AG08395 (cell line): ENCODE data around the gene DCAF11.

Source experiments
- DNase-seq: peaks from one replicate; pipeline ENCODE4 v3.0.0; 2012; ENCODE audit warnings: mixed read lengths, low spot score

The DCAF11 gene

DNA sequence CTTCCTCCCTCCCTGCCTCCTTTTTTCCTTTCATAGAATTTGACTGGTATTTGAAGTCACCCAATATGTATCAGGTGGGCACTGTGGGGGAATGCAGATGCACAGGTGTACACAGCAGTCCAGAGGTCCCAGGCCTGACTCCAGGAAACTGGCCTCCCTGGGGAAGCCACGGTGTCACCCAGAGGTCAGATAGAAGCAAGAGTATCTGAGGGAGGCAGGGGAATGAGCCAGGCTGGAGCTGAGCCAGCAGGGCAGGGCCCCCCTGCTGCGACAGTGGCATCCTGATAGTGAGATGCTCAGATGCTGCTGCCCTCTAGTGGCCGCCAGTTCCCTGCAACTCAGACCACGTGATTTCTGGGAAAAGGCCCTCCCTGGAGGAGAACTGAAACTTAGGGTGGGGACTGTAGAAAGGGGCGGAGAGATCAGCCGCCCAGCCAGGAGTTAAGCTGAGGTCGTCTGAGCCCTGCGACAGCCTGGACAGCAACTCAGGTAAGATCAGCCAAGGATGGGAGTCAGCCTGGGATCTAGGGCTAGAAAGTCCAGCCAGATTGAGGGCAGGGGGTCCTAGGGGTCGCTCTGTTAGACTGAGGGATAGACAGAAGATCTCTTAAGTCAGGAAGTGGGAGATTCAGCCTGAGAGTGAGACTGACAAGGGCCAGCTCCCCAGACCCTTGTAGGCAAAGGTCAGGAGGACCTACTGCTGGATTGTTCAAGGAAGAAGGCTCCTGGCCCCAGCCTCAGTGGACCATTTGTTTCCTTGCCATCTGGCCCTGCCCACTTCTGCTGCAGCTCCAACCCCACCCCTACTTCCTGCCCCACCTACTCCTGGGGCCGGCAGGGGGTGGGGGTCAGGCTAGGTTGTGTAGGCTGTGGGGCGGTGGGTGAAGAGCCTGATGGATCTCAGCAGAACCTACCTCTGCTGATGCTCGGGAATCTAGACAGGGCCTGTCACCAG is 46.5 kb downstream of the DCAF11 start, which contains the start of gene IRF9:
IRF9 (plus strand) TSS at position 416 of the 955 bp plus-strand sequence. CDS start 880 bp downstream, outside the sequence.
- DNase-seq = peak; percentile 98

DNA sequence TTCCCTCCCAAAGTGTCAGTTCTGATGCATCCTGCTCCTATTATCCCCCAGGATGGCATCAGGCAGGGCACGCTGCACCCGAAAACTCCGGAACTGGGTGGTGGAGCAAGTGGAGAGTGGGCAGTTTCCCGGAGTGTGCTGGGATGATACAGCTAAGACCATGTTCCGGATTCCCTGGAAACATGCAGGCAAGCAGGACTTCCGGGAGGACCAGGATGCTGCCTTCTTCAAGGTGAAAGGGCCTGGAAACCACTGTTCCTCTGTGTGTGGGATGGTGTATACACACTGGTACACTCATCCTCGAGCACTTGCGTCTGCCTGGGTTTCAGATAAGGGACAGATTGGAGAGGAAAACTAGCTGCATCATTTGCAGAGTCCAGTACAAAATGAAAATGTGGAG is 47.5 kb downstream of the DCAF11 start:
- peak; percentile 40 for DNase-seq

DNA sequence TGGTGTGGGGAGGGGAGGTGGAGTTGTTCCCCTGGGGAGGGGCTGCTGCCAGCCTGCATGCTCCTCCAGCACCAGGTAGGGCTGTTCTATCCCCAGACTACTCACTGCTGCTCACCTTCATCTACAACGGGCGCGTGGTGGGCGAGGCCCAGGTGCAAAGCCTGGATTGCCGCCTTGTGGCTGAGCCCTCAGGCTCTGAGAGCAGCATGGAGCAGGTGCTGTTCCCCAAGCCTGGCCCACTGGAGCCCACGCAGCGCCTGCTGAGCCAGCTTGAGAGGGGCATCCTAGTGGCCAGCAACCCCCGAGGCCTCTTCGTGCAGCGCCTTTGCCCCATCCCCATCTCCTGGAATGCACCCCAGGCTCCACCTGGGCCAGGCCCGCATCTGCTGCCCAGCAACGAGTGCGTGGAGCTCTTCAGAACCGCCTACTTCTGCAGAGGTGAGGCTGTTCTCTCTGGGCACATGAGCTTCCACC is 50.0 kb downstream of the DCAF11 start:
- no peak for DNase-seq

DNA sequence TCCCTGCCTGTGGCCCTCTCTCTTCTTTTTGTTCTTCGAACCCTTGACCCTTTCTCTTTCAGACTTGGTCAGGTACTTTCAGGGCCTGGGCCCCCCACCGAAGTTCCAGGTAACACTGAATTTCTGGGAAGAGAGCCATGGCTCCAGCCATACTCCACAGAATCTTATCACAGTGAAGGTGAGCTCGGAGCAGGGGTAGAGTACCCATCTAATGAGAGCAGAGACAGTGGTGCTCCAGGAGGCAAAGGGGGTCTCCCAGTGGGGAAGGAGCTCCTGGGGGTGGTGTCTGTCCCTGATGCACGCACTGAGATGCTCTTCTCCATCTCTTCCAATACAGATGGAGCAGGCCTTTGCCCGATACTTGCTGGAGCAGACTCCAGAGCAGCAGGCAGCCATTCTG is 51.2 kb downstream of the DCAF11 start:
- no peak for DNase-seq

DNA sequence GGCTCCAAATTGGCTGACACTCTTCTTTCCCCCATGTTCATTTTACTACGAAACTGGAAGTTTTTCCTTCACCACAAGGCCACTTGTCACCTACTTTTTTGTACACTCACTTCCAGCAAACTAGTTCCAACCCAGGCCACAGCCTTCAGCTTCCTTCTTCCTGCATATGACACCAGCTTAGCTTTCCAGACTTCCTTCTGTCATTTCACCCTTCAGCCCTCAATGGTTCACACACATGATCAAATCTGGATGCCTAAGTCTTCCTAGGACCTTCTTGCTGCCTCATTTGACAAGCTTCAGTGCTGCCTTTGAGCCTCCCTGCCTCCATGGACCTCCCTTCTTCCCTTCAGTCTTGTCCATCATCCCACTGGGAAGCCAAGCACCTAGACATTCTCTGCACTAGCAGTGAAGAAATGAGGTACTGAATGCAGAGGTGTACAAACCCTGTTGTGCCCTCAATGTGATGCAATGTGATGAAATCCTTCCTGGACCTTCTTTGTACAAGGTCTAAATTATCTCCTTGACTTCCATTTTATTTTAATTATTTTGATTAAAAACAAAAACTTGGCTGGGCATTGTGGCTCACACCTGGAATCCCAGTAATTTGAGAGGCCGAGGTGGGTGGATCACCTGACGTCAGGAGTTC is 53.0 kb downstream of the DCAF11 start:
- DNase-seq = no peak

DNA sequence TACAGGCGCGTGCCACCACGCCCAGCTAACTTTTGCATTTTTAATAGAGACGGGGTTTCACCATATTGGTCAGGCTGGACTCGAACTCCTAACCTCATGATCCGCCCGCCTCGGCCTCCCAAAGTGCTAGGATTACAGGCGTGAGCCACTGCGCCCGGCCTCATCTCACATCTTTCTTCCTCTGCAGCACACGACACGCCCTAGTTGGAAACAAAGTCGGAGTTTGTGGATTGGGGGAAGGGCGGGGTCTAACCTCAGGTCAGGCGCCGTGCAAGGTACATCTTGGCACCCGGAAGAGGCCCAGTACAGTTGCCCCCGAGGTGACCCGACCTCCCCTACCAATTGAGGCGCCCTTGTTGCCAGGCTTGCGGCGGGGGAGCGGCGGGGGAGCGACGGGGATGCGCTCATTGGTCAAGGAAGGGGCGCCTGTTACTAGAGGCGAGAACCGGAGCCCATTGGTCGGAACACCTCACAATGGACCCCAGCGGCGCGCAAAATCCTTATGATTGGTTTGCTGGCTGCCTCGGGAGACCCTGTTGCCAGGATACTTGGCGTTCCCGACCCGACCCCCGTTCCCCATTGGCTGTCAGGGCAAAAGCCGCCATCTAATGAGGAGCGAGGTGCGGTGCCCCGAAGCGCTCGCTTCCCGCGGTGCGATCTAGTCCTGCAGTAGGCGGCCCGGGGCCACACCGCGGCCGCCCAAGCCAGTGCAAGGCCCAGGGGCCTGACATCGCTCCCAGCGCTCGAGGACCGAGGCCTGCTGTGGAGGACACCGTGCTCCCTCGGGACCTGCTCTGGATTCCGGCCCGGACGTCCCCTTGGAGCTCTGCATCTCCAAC is 57.1 kb downstream of the DCAF11 start, which contains the start of gene REC8:
REC8 (plus strand) TSS at position 659 of the 839 bp plus-strand sequence. CDS start 473 bp downstream, outside the sequence.
- DNase-seq = no peak

DNA sequence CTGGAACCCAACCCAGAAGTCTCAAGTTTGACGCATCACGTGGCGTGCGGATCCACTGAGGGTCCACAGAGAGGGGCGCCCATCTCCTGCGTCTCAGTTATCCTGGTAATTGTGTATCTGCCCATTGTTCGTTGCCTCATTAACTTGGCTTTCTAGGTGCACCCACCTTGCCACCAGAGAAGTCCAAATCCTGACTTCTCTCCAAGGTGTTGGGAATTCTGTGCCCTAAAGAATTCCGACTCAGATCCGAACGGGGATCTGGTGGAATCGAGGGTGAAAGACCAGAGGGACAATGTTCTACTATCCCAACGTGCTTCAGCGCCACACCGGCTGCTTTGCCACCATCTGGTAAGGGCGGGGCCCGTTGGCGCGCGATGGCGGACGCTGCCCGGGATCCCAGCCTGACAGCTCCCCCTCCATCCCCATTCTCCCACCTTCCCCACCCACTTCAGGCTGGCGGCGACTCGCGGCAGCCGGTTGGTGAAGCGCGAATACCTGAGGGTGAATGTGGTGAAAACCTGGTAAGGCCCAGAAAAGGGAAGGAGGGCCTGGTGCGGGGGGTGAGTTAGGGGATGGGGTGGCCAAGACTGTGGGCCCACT is 57.8 kb downstream of the DCAF11 start:
- no peak for DNase-seq

DNA sequence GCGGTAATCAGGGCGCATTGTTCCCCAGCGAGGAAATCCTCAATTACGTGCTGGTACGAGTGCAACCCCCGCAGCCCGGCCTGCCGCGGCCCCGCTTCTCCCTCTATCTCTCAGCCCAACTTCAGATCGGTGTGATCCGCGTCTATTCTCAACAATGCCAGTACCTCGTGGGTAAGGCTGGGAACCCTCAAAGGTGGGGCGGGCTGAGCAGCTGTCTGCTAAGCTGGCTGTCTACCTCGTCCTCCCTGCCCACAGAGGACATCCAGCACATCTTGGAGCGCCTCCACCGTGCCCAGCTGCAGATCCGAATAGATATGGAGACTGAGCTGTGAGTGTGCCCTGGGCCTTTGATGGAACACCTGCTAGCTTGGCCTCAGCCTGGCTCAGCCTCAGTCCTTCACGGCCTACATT is 58.3 kb downstream of the DCAF11 start:
- no peak for DNase-seq
